ENCODE results near the gene CCR4.

Gene CCR4

GRCh38 chr3:32989171-32989570 is 37.7 kb downstream of the CCR4 start:
- no peak overlapping the region for H3K4me3 ChIP-seq (ENCODE audit: low read depth, low read length)
- DNase-seq (ENCODE audit: low read depth, low spot score): no peak
- TF ChIP-seq, protein P1, sequence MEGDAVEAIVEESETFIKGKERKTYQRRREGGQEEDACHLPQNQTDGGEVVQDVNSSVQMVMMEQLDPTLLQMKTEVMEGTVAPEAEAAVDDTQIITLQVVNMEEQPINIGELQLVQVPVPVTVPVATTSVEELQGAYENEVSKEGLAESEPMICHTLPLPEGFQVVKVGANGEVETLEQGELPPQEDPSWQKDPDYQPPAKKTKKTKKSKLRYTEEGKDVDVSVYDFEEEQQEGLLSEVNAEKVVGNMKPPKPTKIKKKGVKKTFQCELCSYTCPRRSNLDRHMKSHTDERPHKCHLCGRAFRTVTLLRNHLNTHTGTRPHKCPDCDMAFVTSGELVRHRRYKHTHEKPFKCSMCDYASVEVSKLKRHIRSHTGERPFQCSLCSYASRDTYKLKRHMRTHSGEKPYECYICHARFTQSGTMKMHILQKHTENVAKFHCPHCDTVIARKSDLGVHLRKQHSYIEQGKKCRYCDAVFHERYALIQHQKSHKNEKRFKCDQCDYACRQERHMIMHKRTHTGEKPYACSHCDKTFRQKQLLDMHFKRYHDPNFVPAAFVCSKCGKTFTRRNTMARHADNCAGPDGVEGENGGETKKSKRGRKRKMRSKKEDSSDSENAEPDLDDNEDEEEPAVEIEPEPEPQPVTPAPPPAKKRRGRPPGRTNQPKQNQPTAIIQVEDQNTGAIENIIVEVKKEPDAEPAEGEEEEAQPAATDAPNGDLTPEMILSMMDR (IDR thresholded peaks at IDR 0.05; ENCODE audit: low read depth, low read length): no peak
- in situ Hi-C loops (cut with HindIII; ENCODE audit: low sequenced_read_pairs): no loop called here

GRCh38 chr3:32990116-32990515 is 38.7 kb downstream of the CCR4 start:
- no peak for DNase-seq (ENCODE audit: low read depth, low spot score)
- TF ChIP-seq, protein P1 (IDR thresholded peaks at IDR 0.05; ENCODE audit: low read depth, low read length): no peak
- H3K4me3 ChIP-seq (ENCODE audit: low read depth, low read length): no peak overlapping the region
- in situ Hi-C loops (cut with HindIII; ENCODE audit: low sequenced_read_pairs): no loop called here

DNA sequence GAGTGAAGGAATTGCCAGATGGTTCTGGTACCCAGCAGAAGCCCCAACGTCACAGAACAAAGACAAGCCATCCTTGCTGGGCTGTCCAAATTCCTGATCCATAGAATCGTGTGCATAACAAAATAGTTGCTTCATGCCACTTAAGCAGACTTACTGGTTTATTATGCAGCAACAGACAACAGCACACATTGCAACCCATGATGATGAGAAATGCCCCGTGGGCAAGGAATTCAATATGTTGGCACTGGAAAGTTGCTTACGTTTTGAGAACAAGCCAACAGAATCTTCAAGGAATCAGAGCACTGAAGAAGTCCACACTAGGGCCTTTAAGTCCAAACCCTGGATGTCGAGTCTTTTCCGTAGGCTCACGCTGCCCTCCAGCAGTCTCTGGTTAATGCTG is 40.3 kb downstream of the CCR4 start:
- no peak for DNase-seq (ENCODE audit: low read depth, low spot score)
- in situ Hi-C loops (cut with HindIII; ENCODE audit: low sequenced_read_pairs): no loop called here
- H3K4me3 ChIP-seq (ENCODE audit: low read depth, low read length): no peak overlapping the region
- TF ChIP-seq, protein P1 (IDR thresholded peaks at IDR 0.05; ENCODE audit: low read depth, low read length): no peak

- no peak for DNase-seq (ENCODE audit: low read depth, low spot score)
- H3K4me3 ChIP-seq (ENCODE audit: low read depth, low read length): no peak overlapping the region
- in situ Hi-C loops (cut with HindIII; ENCODE audit: low sequenced_read_pairs): no loop called here
- TF ChIP-seq, protein P1 (IDR thresholded peaks at IDR 0.05; ENCODE audit: low read depth, low read length): no peak
These were observed 40.9 kb downstream of the CCR4 start for GRCh38 chr3:32992310-32992686.

DNA sequence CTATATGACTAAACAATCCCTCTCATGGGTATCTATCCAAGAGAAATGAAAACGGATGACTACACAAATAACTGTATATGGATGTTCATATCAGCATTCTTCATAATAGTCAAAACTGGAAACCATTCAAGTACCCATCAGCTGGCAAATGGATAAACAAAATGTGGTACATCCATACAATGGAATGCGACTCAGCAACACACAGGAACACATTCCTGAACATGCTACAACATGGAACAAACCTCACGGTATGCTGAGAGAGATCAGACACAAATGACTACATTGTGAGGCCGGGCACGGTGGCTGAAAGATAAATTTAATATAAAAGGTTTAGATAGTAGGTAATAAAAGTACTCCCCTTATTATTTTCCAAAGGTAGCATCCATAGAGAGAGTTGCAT is 42.6 kb downstream of the CCR4 start:
- in situ Hi-C loops (cut with HindIII; ENCODE audit: low sequenced_read_pairs): no loop called here
- no peak overlapping the region for H3K4me3 ChIP-seq (ENCODE audit: low read depth, low read length)
- DNase-seq (ENCODE audit: low read depth, low spot score): no peak
- TF ChIP-seq, protein P1 (IDR thresholded peaks at IDR 0.05; ENCODE audit: low read depth, low read length): no peak

- TF ChIP-seq, protein P1 (IDR thresholded peaks at IDR 0.05; ENCODE audit: low read depth, low read length): no peak
- in situ Hi-C loops (cut with HindIII; ENCODE audit: low sequenced_read_pairs): no loop called here
- no peak for DNase-seq (ENCODE audit: low read depth, low spot score)
- no peak overlapping the region for H3K4me3 ChIP-seq (ENCODE audit: low read depth, low read length)
These were observed 43.7 kb downstream of the CCR4 start for GRCh38 chr3:32995098-32995497.
